HUES6 (cell line): ENCODE measurements around the gene PARD6B.
"Not testable (repeated sequence)": the region's sequence is repeated elsewhere in the genome, so short reads cannot be mapped to it uniquely, and the experiment has no call there.

Experiments used
- H3K27ac ChIP-seq: 2 replicates; pipeline ENCODE4 v1.7.0; 2013; ENCODE audit warnings: low read depth, mild to moderate bottlenecking, low read length, inconsistent platforms
- H3K27me3 ChIP-seq: 2 replicates; pipeline ENCODE4 v1.6.1; 2013; ENCODE audit warnings: low read length; ENCODE audit not compliant: control insufficient read depth, insufficient read depth
- H3K36me3 ChIP-seq: 2 replicates; pipeline ENCODE4 v1.6.1; 2013; ENCODE audit warnings: low read length; ENCODE audit not compliant: control insufficient read depth, insufficient read depth
- H3K4me1 ChIP-seq: 2 replicates; pipeline ENCODE4 v1.6.1; 2013; ENCODE audit warnings: low read length; ENCODE audit not compliant: control insufficient read depth, insufficient read depth
- H3K4me3 ChIP-seq: 2 replicates; pipeline ENCODE4 v1.5.1; 2013; ENCODE audit warnings: low read depth, low read length
- H3K9ac ChIP-seq: one replicate; pipeline ENCODE4 v1.6.1; 2013; ENCODE audit warnings: mild to moderate bottlenecking, low read length
- H3K9me3 ChIP-seq: 2 replicates; pipeline ENCODE4 v1.6.1; 2013; ENCODE audit warnings: low read depth, low read length; ENCODE audit not compliant: control insufficient read depth, insufficient read depth

The PARD6B gene

DNA sequence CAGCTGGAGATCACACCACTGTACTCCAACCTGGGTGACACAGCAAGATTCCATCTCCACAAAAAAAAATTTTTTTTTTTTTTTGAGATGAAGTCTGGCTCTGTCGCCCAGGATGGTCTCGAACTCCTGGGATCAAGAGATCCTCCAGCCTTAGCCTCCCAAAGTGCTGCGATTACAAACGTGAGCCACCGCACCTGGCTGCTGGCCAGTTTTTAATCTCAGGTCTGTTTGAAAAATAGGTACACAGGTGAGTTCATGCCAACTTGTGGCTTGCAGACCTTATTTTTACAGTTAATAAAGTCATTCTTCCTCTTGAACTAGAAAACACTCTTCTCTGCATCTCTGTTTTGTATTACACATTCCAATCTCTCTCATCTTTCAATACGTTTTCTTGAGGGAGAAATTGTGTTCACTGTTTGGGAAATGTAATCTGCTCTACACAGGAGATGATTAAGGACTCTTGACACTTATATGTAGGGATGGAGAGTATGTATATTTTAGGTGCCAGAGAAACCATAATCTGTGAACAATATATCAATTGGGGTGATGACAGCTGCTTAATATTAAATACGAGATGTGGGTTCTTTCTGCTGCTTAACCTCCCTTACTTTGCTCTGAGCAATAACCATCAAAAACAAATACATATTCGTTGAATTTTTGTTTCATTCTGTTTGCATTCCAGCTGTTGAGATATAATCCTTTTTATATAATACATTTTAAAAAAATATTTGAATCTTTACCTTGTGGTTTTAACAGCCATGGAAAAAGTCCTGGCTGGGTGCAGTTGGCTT, 22.3 kb upstream of the PARD6B start:
- Histone ChIP-seq H3K27ac (no peak overlapping the region), H3K4me3 (no peak overlapping the region), H3K36me3 (no peaks in the 10 kb centered on the region), H3K9ac (no peak overlapping the region), H3K9me3 (no peaks in the 10 kb centered on the region), H3K4me1 (peaks cover 7% of the 10 kb centered on the region), H3K27me3 (no peaks in the 10 kb centered on the region)

DNA sequence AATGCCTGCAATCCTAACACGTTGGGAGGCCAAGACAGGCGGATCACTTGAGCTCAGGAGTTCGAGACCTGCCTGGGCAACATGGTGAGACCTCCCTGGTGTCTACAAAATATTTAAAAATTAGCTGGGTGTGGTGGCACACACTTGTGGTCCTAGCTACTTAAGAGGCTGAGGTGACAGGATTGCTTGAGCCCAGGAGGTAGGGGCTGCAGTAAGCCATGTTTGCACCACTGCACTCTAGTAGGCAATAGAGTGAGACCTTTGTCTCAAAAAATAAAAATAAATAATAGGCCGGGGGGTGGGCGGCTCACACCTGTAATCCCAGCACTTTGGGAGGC, 21.8 kb upstream of the PARD6B start:
- H3K36me3 ChIP-seq = no peaks in the 10 kb centered on the region
- no peak overlapping the region for H3K27ac ChIP-seq
- no peak overlapping the region for H3K4me3 ChIP-seq
- H3K4me1 ChIP-seq = peaks cover 4% of the 10 kb centered on the region
- no peaks in the 10 kb centered on the region for H3K9me3 ChIP-seq
- no peaks in the 10 kb centered on the region for H3K27me3 ChIP-seq
- no peak overlapping the region for H3K9ac ChIP-seq

DNA sequence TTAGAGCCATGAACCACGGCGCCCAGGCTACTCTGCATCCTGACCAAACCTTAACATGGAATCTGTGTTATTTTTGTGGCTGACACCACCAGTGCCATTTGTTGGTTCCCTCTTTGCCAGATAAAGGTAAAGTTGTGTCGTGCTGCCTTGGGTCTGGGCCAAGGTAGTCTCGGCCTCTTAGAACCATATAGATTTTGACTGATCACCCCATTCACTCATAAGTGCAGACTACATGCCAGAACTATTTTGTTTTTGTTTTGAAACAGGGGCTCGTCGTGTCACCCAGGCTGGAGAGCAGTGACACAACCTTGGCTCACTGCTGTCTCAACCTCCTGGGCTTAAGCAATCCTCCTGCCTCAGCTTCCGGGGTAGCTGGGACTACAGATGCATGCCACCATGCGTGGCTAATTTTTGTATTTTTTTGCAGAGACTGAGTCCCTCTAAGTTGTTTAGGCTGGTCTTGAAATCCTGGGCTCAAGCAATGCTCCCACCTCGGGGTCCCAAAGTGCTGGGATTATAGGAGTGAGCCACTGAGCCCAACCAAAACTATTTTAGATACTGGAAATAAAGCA, 20.8 kb upstream of the PARD6B start:
- Histone ChIP-seq H3K27ac (no peak overlapping the region), H3K36me3 (no peaks in the 10 kb centered on the region), H3K9me3 (no peaks in the 10 kb centered on the region)

DNA sequence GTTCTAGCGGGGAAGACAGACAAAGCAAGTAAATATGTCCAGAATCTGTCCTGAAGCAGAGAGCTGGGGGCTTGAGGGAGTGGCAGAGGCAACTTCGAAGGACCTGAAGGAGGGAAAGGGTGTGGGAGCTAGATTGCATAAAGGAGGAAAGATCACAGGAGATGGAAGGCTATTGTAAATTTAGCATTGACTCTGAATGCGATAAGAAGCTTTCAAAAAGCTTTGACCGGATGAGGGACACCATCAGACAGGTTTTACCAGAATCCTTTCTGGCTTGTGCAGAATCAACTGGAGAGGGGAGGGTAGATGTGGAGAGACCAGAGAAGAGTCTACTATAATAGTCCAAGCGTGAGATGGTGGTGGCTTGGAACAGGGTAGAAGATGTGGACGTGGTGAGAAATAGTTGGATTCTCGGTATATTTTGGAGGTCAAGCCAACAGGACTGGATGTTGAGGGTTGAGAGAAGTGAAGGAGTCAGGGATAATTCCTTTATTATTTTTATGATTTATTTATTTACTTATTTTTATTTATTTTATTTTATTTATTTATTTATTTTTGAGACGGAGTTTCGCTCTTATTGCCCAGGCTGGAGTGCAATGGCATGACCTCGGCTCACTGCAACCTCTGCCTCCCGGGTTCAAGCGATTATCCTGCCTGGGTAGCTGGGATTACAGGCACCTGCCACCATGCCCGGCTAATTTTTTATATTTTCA, 20.1 kb upstream of the PARD6B start:
- Histone ChIP-seq H3K4me1 (no peaks in the 10 kb centered on the region), H3K9me3 (no peaks in the 10 kb centered on the region), H3K36me3 (no peaks in the 10 kb centered on the region), H3K9ac (no peak overlapping the region), H3K27ac (no peak overlapping the region), H3K27me3 (no peaks in the 10 kb centered on the region), H3K4me3 (no peak overlapping the region)

More for the DNA sequence above, 20.8 kb upstream of the PARD6B start:
- Histone ChIP-seq H3K9ac (no peak overlapping the region), H3K27me3 (no peaks in the 10 kb centered on the region), H3K4me3 (no peak overlapping the region), H3K4me1 (no peaks in the 10 kb centered on the region)

DNA sequence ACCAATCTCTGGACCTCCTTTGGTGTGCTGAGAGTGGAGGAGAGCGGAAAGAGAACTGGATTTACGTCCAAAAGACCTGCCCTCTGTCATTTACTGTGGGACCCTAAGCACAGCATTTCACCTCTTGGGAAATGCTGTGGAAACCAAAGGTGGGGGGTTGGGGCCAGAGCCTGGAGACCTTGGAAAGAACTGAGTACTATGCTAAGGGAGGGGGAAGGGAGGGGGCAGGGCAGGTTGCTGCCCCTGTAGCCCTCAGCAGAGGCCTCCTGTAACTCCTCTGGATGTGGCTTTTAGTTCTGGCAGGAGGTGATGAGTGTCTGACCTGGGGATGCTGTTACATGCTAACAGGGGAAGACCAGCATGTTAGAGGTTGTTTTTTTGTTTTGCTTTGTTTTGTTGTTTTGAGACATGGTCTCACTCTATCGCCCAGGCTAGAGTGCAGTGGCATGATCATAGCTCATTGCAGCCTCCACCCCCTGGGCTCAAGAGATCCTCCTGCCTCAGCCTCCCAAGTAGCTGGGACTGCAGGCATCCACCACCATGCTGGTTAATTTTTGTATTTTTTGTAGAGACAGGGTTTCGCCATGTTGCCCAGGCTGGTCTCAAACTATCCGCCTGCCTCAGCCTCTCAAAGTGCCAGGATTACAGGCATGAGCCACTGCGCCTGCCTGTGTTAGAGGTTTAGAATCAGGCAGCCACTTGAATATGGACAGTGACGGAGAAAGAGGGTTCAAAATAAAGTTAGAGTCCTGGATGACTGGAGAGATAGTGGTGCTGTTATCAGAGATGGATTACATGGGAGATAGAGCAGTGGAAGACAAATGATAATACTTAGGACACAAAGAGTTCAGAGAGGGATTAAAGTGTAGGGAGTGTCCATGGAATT, 18.4 kb upstream of the PARD6B start:
- H3K9me3 ChIP-seq = no peaks in the 10 kb centered on the region
- no peaks in the 10 kb centered on the region for H3K36me3 ChIP-seq
- H3K9ac ChIP-seq = no peak overlapping the region
- no peaks in the 10 kb centered on the region for H3K27me3 ChIP-seq
- H3K4me1 ChIP-seq = no peaks in the 10 kb centered on the region
- H3K27ac ChIP-seq = no peak overlapping the region
- H3K4me3 ChIP-seq = no peak overlapping the region

DNA sequence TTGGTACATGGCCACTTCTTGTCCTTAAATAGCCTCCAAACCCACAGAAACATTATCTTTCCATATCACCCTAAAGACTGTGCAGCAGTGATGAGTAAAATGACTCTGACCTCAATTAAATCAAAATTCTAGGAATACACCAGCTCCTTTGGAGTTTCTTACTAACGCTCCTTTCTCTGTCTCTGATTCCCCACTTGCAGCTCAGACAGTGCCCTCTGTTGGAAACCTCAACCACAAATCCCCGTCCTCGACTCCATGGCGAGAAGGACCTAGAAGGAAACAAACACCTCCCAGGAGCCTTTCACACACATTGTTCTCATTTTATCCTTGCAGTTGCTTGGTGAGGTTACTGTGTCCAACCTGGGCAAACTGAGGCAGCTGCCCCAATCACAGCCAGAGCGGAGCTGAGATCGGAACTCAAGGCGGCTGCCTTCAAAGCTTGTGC, 17.7 kb upstream of the PARD6B start:
- Histone ChIP-seq H3K9me3 (no peaks in the 10 kb centered on the region), H3K9ac (no peak overlapping the region), H3K27ac (no peak overlapping the region), H3K27me3 (no peaks in the 10 kb centered on the region), H3K4me3 (no peak overlapping the region), H3K36me3 (no peaks in the 10 kb centered on the region), H3K4me1 (peaks cover 5% of the 10 kb centered on the region; the same call in 1 of the 2 replicates)

DNA sequence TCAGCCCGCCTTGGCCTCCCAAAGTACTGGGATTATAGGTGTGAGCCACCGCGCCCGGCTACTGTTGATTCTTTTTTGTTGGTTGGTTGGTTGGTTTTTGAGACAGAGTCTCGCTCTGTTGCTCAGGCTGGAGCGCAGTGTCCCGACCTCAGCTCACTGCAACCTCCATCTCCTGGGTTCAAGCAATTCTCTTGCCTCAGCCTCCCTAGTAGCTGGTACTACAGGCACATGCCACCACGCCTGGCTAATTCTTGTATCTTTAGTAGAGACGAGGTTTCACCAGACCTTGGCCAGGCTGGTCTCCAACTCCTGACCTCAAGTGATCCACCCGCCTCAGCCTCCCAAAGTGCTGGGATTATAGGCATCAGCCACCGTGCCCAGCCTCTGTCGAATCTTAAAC, 17.0 kb upstream of the PARD6B start:
- H3K27me3 ChIP-seq, H3K27ac ChIP-seq, H3K4me1 ChIP-seq, H3K36me3 ChIP-seq, H3K9me3 ChIP-seq, H3K4me3 ChIP-seq, H3K9ac ChIP-seq: not testable (repeated sequence)

DNA sequence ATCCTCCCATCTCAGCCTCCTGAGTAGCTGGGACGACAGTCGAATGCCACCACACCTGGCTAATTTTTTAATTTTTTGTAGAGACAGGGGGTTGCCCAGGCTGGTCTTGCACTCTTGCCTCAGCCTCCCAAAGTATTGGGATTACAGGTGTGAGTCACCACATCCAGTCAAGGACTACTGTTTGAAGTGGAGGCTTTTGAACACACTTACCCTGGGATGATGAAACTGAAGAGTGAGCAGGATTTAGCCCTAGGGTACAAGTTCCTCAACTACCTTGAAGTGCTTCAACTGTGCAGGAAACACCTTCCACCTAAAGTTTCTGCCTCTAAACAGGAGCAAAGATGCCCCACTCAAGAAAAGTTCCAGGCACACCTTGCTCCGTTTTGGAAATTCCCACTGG, 15.7 kb upstream of the PARD6B start:
- Histone ChIP-seq H3K27me3 (no peaks in the 10 kb centered on the region), H3K27ac (no peak overlapping the region), H3K36me3 (no peaks in the 10 kb centered on the region), H3K9ac (no peak overlapping the region), H3K4me1 (peaks cover 5% of the 10 kb centered on the region; the same call in 1 of the 2 replicates), H3K4me3 (no peak overlapping the region), H3K9me3 (no peaks in the 10 kb centered on the region)

DNA sequence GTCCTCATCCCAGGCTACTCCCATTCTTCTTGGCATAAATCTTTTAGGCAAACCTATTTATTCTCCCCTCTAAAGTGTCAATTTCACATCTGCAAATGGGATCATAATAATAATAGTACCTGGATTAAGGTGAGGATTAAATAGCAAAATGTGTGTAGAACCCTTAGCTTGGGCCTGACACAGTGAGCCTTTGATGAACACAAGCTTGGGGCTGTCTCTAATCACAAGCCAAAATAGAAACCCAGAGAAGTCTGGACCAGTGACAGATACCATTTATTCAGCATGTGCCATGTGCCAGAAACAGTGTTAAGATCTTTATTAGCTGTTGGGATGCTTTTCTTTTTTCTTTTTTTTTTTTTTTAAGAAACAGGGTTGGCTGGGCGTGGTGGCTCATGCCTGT, 14.9 kb upstream of the PARD6B start:
- peaks cover 5% of the 10 kb centered on the region; the same call in 1 of the 2 replicates for H3K4me1 ChIP-seq
- no peak overlapping the region for H3K9ac ChIP-seq
- H3K36me3 ChIP-seq = no peaks in the 10 kb centered on the region
- no peak overlapping the region for H3K27ac ChIP-seq
- no peaks in the 10 kb centered on the region for H3K9me3 ChIP-seq
- no peaks in the 10 kb centered on the region for H3K27me3 ChIP-seq
- H3K4me3 ChIP-seq = no peak overlapping the region

DNA sequence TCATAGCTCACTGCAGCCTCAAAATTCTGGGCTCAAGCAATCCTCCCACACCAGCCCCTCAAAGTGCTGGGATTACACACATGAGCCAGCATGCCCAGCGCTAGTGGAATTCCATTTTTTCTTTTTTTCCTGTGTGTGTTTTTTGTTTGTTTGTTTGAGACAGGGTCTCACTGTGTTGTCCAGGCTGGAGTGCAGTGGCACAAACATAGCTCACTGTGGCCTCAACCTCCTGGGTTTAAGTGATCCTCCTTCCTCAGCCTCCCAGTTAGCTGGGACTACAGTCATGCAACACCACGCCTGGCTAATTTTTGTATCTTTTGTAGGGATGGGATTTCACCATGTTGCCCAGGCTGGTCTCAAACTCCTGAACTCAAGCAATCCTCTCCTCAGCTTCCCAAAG, 14.1 kb upstream of the PARD6B start:
- H3K9ac ChIP-seq = no peak overlapping the region
- H3K9me3 ChIP-seq = no peaks in the 10 kb centered on the region
- H3K4me1 ChIP-seq = peaks cover 5% of the 10 kb centered on the region; the same call in 1 of the 2 replicates
- H3K27me3 ChIP-seq = no peaks in the 10 kb centered on the region
- H3K4me3 ChIP-seq = no peak overlapping the region
- no peak overlapping the region for H3K27ac ChIP-seq
- no peaks in the 10 kb centered on the region for H3K36me3 ChIP-seq
